ENCODE data around the gene GRIFIN.

Gene GRIFIN

GRCh38 chr7:2474813-2475677 is 1.2 kb downstream of the GRIFIN start:
- in situ Hi-C loops (cut with MboI; ENCODE audit: low pct_unique_long_range_greater_than_20kb, low sequenced_read_pairs, unreplicated experiment) = no loop called here
- no peak for TF ChIP-seq CTCF (IDR thresholded peaks at IDR 0.05; ENCODE audit: extremely low read depth, insufficient read depth, missing control alignments)
- DNase-seq (ENCODE audit: low spot score) = no peak

GRCh38 chr7:2474224-2474623 is 2.0 kb downstream of the GRIFIN start:
- TF ChIP-seq CTCF (IDR thresholded peaks at IDR 0.05; ENCODE audit: extremely low read depth, insufficient read depth, missing control alignments) = no peak
- no peak for DNase-seq (ENCODE audit: low spot score)
- in situ Hi-C loops (cut with MboI; ENCODE audit: low pct_unique_long_range_greater_than_20kb, low sequenced_read_pairs, unreplicated experiment) = no loop called here

- DNase-seq (ENCODE audit: low spot score) = no peak
- in situ Hi-C loops (cut with MboI; ENCODE audit: low pct_unique_long_range_greater_than_20kb, low sequenced_read_pairs, unreplicated experiment) = no loop called here
- no peak for TF ChIP-seq CTCF (IDR thresholded peaks at IDR 0.05; ENCODE audit: extremely low read depth, insufficient read depth, missing control alignments)
Measured at GRCh38 chr7:2473496-2474180, 2.6 kb downstream of the GRIFIN start.

GRCh38 chr7:2472739-2473138 is 3.5 kb downstream of the GRIFIN start:
- no peak for TF ChIP-seq CTCF (IDR thresholded peaks at IDR 0.05; ENCODE audit: extremely low read depth, insufficient read depth, missing control alignments)
- in situ Hi-C loops (cut with MboI; ENCODE audit: low pct_unique_long_range_greater_than_20kb, low sequenced_read_pairs, unreplicated experiment) = no loop called here

GRCh38 chr7:2471396-2471795 is 4.8 kb downstream of the GRIFIN start:
- TF ChIP-seq CTCF (IDR thresholded peaks at IDR 0.05; ENCODE audit: extremely low read depth, insufficient read depth, missing control alignments) = no peak
- DNase-seq (ENCODE audit: low spot score) = no peak
- in situ Hi-C loops (cut with MboI; ENCODE audit: low pct_unique_long_range_greater_than_20kb, low sequenced_read_pairs, unreplicated experiment) = no loop called here

More at GRCh38 chr7:2472739-2473138, 3.5 kb downstream of the GRIFIN start:
- DNase-seq (ENCODE audit: low spot score) = no peak

GRCh38 chr7:2471022-2471329 is 5.2 kb downstream of the GRIFIN start:
- no peak for TF ChIP-seq CTCF (IDR thresholded peaks at IDR 0.05; ENCODE audit: extremely low read depth, insufficient read depth, missing control alignments)
- in situ Hi-C loops (cut with MboI; ENCODE audit: low pct_unique_long_range_greater_than_20kb, low sequenced_read_pairs, unreplicated experiment) = no loop called here
- DNase-seq (ENCODE audit: low spot score) = no peak

Data from GM13977 (cell line).